H1 (cell line): ENCODE results near the gene CEP85L. TPM values are rescaled to one million over a fixed set of nuclear protein-coding genes. Genes with fewer than 3 reads are reported as not detected.

Experiments
- CTCF ChIA-PET: fragments of 300-600 bp; sonication (Branson Sonifier 250); formaldehyde crosslinking; loops from one replicate; lab custom pipeline; 2021; ENCODE audit not compliant: partially characterized antibody; lab: Charles Lee
- POLR2A ChIA-PET: fragments of 300-600 bp; sonication (Branson Sonifier 250); formaldehyde crosslinking; loops from one replicate; lab custom pipeline; 2021; ENCODE audit warnings: inconsistent platforms; ENCODE audit not compliant: partially characterized antibody; lab: Charles Lee
- DNase-seq, 2 experiments: peaks; one replicate each; pipeline versions ENCODE4 v3.0.0 to v3.0.0-alpha.2; 2010 to 2022; ENCODE audit warnings: low spot score in 2 of 2, low read depth in 1 of 2, mixed read lengths in 1 of 2
- FAIRE-seq: peaks from 2 replicates; lab custom pipeline; 2011; peaks lifted over from hg19 to GRCh38; lab: Jason Lieb, UNC
- H2AFZ ChIP-seq: 2 replicates; pipeline ENCODE4 v1.8.1; 2012; ENCODE audit warnings: low read length, inconsistent platforms
- H2AK5ac ChIP-seq: 2 replicates; pipeline ENCODE4 v1.6.1; 2013; ENCODE audit warnings: low read depth, low read length
- H2BK120ac ChIP-seq: replicated peaks from 2 replicates; pipeline ENCODE3; 2013; ENCODE audit warnings: low read depth, low read length, inconsistent platforms
- H2BK12ac ChIP-seq: 2 replicates; pipeline ENCODE4 v1.6.1; 2013; ENCODE audit warnings: low read depth, low read length
- H2BK15ac ChIP-seq: 2 replicates; pipeline ENCODE4 v1.6.1; 2013; ENCODE audit warnings: low read length
- H2BK20ac ChIP-seq: 2 replicates; pipeline ENCODE4 v1.6.1; 2013; ENCODE audit warnings: low read length
- H2BK5ac ChIP-seq: 2 replicates; pipeline ENCODE4 v1.6.1; 2013; ENCODE audit warnings: low read depth, low read length
- H3K14ac ChIP-seq: 2 replicates; pipeline ENCODE4 v1.6.1; 2013; ENCODE audit warnings: inconsistent platforms; ENCODE audit not compliant: insufficient read length
- H3K18ac ChIP-seq: 2 replicates; pipeline ENCODE4 v1.6.1; 2013; ENCODE audit warnings: low read length; ENCODE audit errors: extremely low read depth
- H3K23ac ChIP-seq: 2 replicates; pipeline ENCODE4 v1.6.1; 2013; ENCODE audit warnings: inconsistent platforms; ENCODE audit not compliant: insufficient read length
- H3K23me2 ChIP-seq: 2 replicates; pipeline ENCODE4 v1.6.1; 2013; ENCODE audit warnings: low read depth, low read length
- H3K27ac ChIP-seq: 2 replicates; pipeline ENCODE4 v1.6.1; 2011; ENCODE audit warnings: low read depth, low read length, inconsistent platforms
- H3K27me3 ChIP-seq, 4 experiments: replicated peaks in 1 of 4; 1 replicate in 1 of 4; 2 replicates in 3 of 4; pipeline versions ENCODE4 v1.6.1 to v1.8.1; 2011 to 2013; ENCODE audit warnings: low read length in 3 of 4, mild to moderate bottlenecking in 3 of 4, inconsistent platforms in 2 of 4, mixed read lengths in 2 of 4, moderate library complexity in 1 of 4; ENCODE audit not compliant: control insufficient read depth in 3 of 4, insufficient read depth in 3 of 4; ENCODE audit errors: extremely low read depth in 1 of 4
- H3K36me3 ChIP-seq, 4 experiments: 2 replicates each; pipeline versions ENCODE4 v1.6.1 to v1.8.1; 2011 to 2013; ENCODE audit warnings: mild to moderate bottlenecking in 4 of 4, low read length in 3 of 4, moderate library complexity in 2 of 4, control low read depth in 1 of 4, inconsistent platforms in 1 of 4; ENCODE audit not compliant: insufficient read depth in 4 of 4, control insufficient read depth in 2 of 4
- H3K4ac ChIP-seq: replicated peaks from 2 replicates; pipeline ENCODE3; 2013; ENCODE audit warnings: low read length, low read depth, mixed read lengths, inconsistent platforms; ENCODE audit not compliant: insufficient read length
- H3K4me1 ChIP-seq, 4 experiments: replicated peaks in 1 of 4; 1 replicate in 1 of 4; 2 replicates in 3 of 4; pipeline versions ENCODE4 v1.6.1 to v1.8.1; 2011 to 2013; ENCODE audit warnings: low read length in 3 of 4, inconsistent platforms in 2 of 4, mixed read lengths in 1 of 4; ENCODE audit not compliant: insufficient read depth in 4 of 4, control insufficient read depth in 3 of 4
- H3K4me2 ChIP-seq, 2 experiments: 2 replicates each; pipeline versions ENCODE4 v1.6.1 to v1.8.1; 2011 to 2013; ENCODE audit warnings: low read depth in 2 of 2, low read length in 2 of 2, control low read depth in 1 of 2, inconsistent platforms in 1 of 2, mild to moderate bottlenecking in 1 of 2; ENCODE audit not compliant: insufficient read depth in 1 of 2
- H3K4me3 ChIP-seq, 4 experiments: fragments of 200-600, 300-600 bp in 1 of 4; sonication (generic), shearing (Covaris generic), sonication (Bioruptor Twin) in 1 of 4; 2 replicates each; pipeline versions ENCODE4 v1.5.1 to v1.8.1; 2011 to 2016; ENCODE audit warnings: low read length in 4 of 4, low read depth in 3 of 4, control low read depth in 2 of 4, inconsistent platforms in 2 of 4, mild to moderate bottlenecking in 2 of 4, mixed read lengths in 1 of 4, moderate library complexity in 1 of 4; ENCODE audit not compliant: insufficient read depth in 2 of 4; ENCODE audit errors: extremely low read depth in 1 of 4
- H3K56ac ChIP-seq: replicated peaks from 2 replicates; pipeline ENCODE3; 2013; ENCODE audit warnings: low read depth, mild to moderate bottlenecking, mixed read lengths, low read length, inconsistent platforms; ENCODE audit not compliant: insufficient read length
- H3K79me1 ChIP-seq: 2 replicates; pipeline ENCODE4 v1.6.1; 2013; ENCODE audit warnings: low read depth, low read length, control low read depth
- H3K79me2 ChIP-seq, 2 experiments: 2 replicates each; pipeline versions ENCODE4 v1.6.1 to v1.8.1; 2012 to 2013; ENCODE audit warnings: low read length in 2 of 2, mild to moderate bottlenecking in 2 of 2, inconsistent platforms in 1 of 2; ENCODE audit not compliant: insufficient read depth in 2 of 2, control insufficient read depth in 1 of 2
- H3K9ac ChIP-seq, 4 experiments: replicated peaks in 1 of 4; 1 replicate in 1 of 4; 2 replicates in 3 of 4; pipeline versions ENCODE4 v1.6.1 to v1.8.1; 2011 to 2013; ENCODE audit warnings: low read depth in 3 of 4, low read length in 3 of 4, control low read depth in 2 of 4, mild to moderate bottlenecking in 2 of 4, moderate library complexity in 2 of 4, inconsistent platforms in 1 of 4; ENCODE audit errors: extremely low read depth in 1 of 4
- H3K9me3 ChIP-seq, 2 experiments: 2 replicates each; pipeline versions ENCODE4 v1.6.1 to v1.8.1; 2012 to 2013; ENCODE audit warnings: mild to moderate bottlenecking in 2 of 2, moderate library complexity in 2 of 2, control low read depth in 1 of 2, inconsistent platforms in 1 of 2, low read depth in 1 of 2, low read length in 1 of 2, mixed read lengths in 1 of 2; ENCODE audit not compliant: insufficient read depth in 2 of 2
- H4K20me1 ChIP-seq, 2 experiments: replicated peaks in 1 of 2; 2 replicates each; pipeline versions ENCODE3 to v1.8.1; 2011 to 2013; ENCODE audit warnings: inconsistent platforms in 2 of 2, low read length in 2 of 2, mild to moderate bottlenecking in 1 of 2; ENCODE audit not compliant: insufficient read depth in 2 of 2, control insufficient read depth in 1 of 2
- H4K5ac ChIP-seq: 2 replicates; pipeline ENCODE4 v1.6.1; 2013; ENCODE audit warnings: low read length, low read depth, mixed read lengths, inconsistent platforms; ENCODE audit not compliant: insufficient read length
- H4K8ac ChIP-seq: 2 replicates; pipeline ENCODE4 v1.8.0; 2013; ENCODE audit warnings: mild to moderate bottlenecking, moderate library complexity, low read length, inconsistent platforms; ENCODE audit not compliant: insufficient read depth; ENCODE audit errors: extremely low read depth
- H4K91ac ChIP-seq: replicated peaks from 2 replicates; pipeline ENCODE3; 2013; ENCODE audit warnings: low read length, mixed read lengths, inconsistent platforms; ENCODE audit not compliant: insufficient read length
- ASH2L ChIP-seq: fragments of 200-600, 300-600 bp; sonication (generic); IDR thresholded peaks from one replicate; pipeline ENCODE4 v1.7.1; 2017; ENCODE audit warnings: low read length
- CREB1 ChIP-seq: IDR thresholded peaks from 2 replicates; pipeline ENCODE4 v1.6.1; 2012; ENCODE audit warnings: inconsistent platforms
- HDAC6 ChIP-seq: IDR thresholded peaks from one replicate; pipeline ENCODE4 v1.7.1; 2012; ENCODE audit warnings: low read depth, mild to moderate bottlenecking, inconsistent platforms, low read length, moderate library complexity
- WGBS, 2 experiments: shearing (Covaris generic) in 1 of 2; methylation state at CpG; one replicate each; pipeline versions ENCODE4 v1.1.6 to v1.1.7; 2013 to 2015; ENCODE audit warnings: low lambda C conversion rate in 2 of 2, mixed read lengths in 2 of 2, inconsistent platforms in 1 of 2, low coverage in 1 of 2, missing lambda C conversion rate in 1 of 2; ENCODE audit not compliant: insufficient replicate concordance in 2 of 2, insufficient coverage in 1 of 2, insufficient read length in 1 of 2; ENCODE audit errors: extremely low coverage in 1 of 2, missing lambda C conversion rate in 1 of 2; 5-methylcytosine and 5-hydroxymethylcytosine counted together
- polyA plus RNA-seq, 7 experiments: library from polyadenylated mRNA; depleted of rRNA in 3 of 7; stranded (reverse) in 5 of 7; unstranded in 2 of 7; fragments of >200 nt in 5 of 7; fragments of 200-250 nt in 2 of 7; gene quantifications; 1 replicate in 5 of 7; 2 replicates in 1 of 7; 4 replicates in 1 of 7; pipeline versions ENCODE4 v1.2.1 to v1.2.3, GENCODE V29; 2011 to 2013; ENCODE audit warnings: missing spikeins in 2 of 7, mixed read lengths in 2 of 7
- total RNA-seq: library from RNA; stranded (reverse); fragmentation: NEBNext Ultra II Directional; extraction: Animal tissue kit (Norgen Biotek cat#: 25700); gene quantifications from 2 replicates; pipeline ENCODE4 v1.2.1, GENCODE V29; 2021

CEP85L gene
- total and polyA plus RNA-seq, 2 of the 8 experiments (the other 6 are each of a cell fraction or from before 2014, with no cell fraction given): 3.2 to 27.6 TPM

- Histone ChIP-seq H3K4me3 (no peak overlapping the region), H3K27ac (no peak overlapping the region)
- CTCF ChIA-PET: interaction anchor here (0.6 to 3.8 kb wide), 11 partner anchors 8 to 320 kb away, joined by 3 to 13 read pairs (median 4); no protein-coding TSS in a partner anchor
Measured at GRCh38 chr6:118584911-118585310, 66.5 kb downstream of the CEP85L start.

More at GRCh38 chr6:118584911-118585310, 66.5 kb downstream of the CEP85L start:
- H4K91ac ChIP-seq: no peak overlapping the region
- no peak for DNase-seq
- H3K79me1 ChIP-seq: no peaks in the 10 kb centered on the region
- no peaks in the 10 kb centered on the region; a peak in 1 of 4 replicates for H3K79me2 ChIP-seq
- H3K9me3 ChIP-seq: no peaks in the 10 kb centered on the region
- POLR2A ChIA-PET: no interaction called here
- no peaks in the 10 kb centered on the region; the same call in 1 of the 2 replicates for H3K23me2 ChIP-seq
- H3K4me1 ChIP-seq: peaks cover 0 to 2% (median 0%) of the 10 kb centered on the region in 4 experiments; a peak in 1 of 7 replicates
- no peak overlapping the region for H2AFZ ChIP-seq
- 90% methylated on average over 5 of the region's 5 CpGs; no CpG with 5 or more reads in 1 of the 2 experiments for WGBS, 2 experiments
- TF ChIP-seq HDAC6 (no peak), CREB1 (no peak), ASH2L (no peak)
- no peaks in the 10 kb centered on the region; a peak in 1 of 8 replicates for H3K36me3 ChIP-seq
- peaks cover 0 to 2% of the 10 kb centered on the region in 2 experiments for H4K20me1 ChIP-seq
- no peak overlapping the region for H2BK120ac ChIP-seq
- H3K18ac ChIP-seq: no peak overlapping the region
- no peak overlapping the region for H2BK5ac ChIP-seq
- no peak overlapping the region for H4K5ac ChIP-seq
- FAIRE-seq: no peak
- H2BK12ac ChIP-seq: no peak overlapping the region
- no peak overlapping the region for H2BK20ac ChIP-seq
- no peak overlapping the region for H3K14ac ChIP-seq
- H3K4me2 ChIP-seq: no peak overlapping the region
- H2AK5ac ChIP-seq: no peak overlapping the region
- H3K23ac ChIP-seq: no peak overlapping the region
- no peak overlapping the region for H3K4ac ChIP-seq
- no peaks in the 10 kb centered on the region for H3K27me3 ChIP-seq
- H4K8ac ChIP-seq: no peak overlapping the region
- H3K56ac ChIP-seq: no peak overlapping the region
- H3K9ac ChIP-seq: no peak overlapping the region
- H2BK15ac ChIP-seq: no peak overlapping the region
